ENCODE data around the gene AHDC1. TPM values are rescaled to one million over a fixed set of nuclear protein-coding genes. Genes with fewer than 3 reads are reported as not detected.
A peak's percentile ranks its signal among the peaks of the same experiment; 100 is the strongest.

Gene AHDC1
- total and polyA plus RNA-seq, 2 of the 13 experiments (the other 11 are each of a cell fraction or from before 2014, with no cell fraction given): 1.0 to 2.7 TPM

DNA sequence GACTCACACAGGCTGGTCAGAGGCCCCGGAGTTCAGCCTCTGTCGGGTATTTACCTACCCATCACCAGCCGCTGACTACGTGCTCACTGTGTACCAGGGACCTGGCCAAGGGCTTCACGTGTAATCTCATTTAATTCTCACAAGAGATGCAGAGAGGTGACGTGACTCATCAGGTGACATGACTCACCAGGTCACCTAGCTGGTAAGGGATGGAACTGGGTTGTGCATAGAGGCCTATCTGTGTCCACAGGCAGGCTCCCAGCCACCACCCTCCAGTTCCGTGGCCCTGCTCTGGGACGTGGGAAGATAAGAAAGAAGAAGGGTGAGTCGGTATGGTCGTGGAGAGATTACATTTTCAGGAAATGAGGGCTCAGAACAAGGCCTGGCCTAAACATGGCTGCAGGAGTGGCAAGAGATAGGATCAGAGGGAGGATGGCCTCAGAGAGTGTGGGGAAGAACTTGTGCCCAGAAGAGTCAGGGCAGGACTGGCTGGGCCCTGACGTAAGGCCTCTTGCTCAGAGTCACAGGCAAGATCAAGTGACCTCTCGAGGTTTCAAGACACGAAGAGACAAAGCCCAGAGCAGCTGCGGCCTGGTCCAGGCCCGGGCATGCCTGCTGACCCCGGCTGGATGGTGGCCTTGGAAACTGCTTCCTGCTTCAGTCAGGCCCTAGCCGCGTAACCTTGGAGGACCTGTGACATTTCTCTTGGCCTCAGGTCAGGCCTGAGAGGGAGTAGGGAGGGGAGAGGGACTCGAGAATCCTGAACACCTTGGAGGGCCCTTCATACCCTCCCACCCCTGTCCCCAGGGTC, 61.3 kb downstream of the AHDC1 start (continued):
- no peak for TF ChIP-seq RFX3 (CRISPR knock-in tag; IDR thresholded peaks at IDR 0.05)
- peak; percentile 71; the same call in 1 of the 2 replicates for TF ChIP-seq SRY (CRISPR knock-in tag; IDR thresholded peaks at IDR 0.05)
- peak; percentile 77 for TF ChIP-seq NRL (CRISPR knock-in tag; IDR thresholded peaks at IDR 0.05; ENCODE audit: borderline replicate concordance)
- TF ChIP-seq PAX8 (CRISPR knock-in tag; IDR thresholded peaks at IDR 0.05; ENCODE audit: borderline replicate concordance): no peak
- no peak for TF ChIP-seq ZNF629 (CRISPR knock-in tag; conservative IDR thresholded peaks at IDR 0.05)
- TF ChIP-seq NCOA2 (CRISPR knock-in tag; IDR thresholded peaks at IDR 0.05): no peak; the same call in 1 of the 2 replicates
- TF ChIP-seq, protein P1, sequence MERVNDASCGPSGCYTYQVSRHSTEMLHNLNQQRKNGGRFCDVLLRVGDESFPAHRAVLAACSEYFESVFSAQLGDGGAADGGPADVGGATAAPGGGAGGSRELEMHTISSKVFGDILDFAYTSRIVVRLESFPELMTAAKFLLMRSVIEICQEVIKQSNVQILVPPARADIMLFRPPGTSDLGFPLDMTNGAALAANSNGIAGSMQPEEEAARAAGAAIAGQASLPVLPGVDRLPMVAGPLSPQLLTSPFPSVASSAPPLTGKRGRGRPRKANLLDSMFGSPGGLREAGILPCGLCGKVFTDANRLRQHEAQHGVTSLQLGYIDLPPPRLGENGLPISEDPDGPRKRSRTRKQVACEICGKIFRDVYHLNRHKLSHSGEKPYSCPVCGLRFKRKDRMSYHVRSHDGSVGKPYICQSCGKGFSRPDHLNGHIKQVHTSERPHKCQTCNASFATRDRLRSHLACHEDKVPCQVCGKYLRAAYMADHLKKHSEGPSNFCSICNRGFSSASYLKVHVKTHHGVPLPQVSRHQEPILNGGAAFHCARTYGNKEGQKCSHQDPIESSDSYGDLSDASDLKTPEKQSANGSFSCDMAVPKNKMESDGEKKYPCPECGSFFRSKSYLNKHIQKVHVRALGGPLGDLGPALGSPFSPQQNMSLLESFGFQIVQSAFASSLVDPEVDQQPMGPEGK (CRISPR knock-in tag; IDR thresholded peaks at IDR 0.05): peak; percentile 24; the same call in 1 of the 2 replicates
- TF ChIP-seq NCOA5 (CRISPR knock-in tag; IDR thresholded peaks at IDR 0.05): no peak
- TF ChIP-seq ZNF570 (CRISPR knock-in tag; IDR thresholded peaks at IDR 0.05; ENCODE audit: borderline replicate concordance): no peak
- peak; percentile 68; the same call in 1 of the 2 replicates for TF ChIP-seq ZNF660 (CRISPR knock-in tag; IDR thresholded peaks at IDR 0.05; ENCODE audit: borderline replicate concordance, low read depth)
- no peak for TF ChIP-seq ZNF256 (CRISPR knock-in tag; conservative IDR thresholded peaks at IDR 0.05)
- TF ChIP-seq HOXA9 (CRISPR knock-in tag; IDR thresholded peaks at IDR 0.05; ENCODE audit: borderline replicate concordance): no peak
- TF ChIP-seq ZNF670 (CRISPR knock-in tag; IDR thresholded peaks at IDR 0.05; ENCODE audit: borderline replicate concordance): no peak
- TF ChIP-seq ZNF274 (CRISPR knock-in tag; IDR thresholded peaks at IDR 0.05): no peak
- TF ChIP-seq KAT8 (CRISPR knock-in tag; IDR thresholded peaks at IDR 0.05): peak; percentile 76
- no peak for TF ChIP-seq ZNF33A (CRISPR knock-in tag; IDR thresholded peaks at IDR 0.05; ENCODE audit: borderline replicate concordance)
- TF ChIP-seq SNAI1 (CRISPR knock-in tag; IDR thresholded peaks at IDR 0.05; ENCODE audit: borderline replicate concordance): no peak
- peak; percentile 44; the same call in 1 of the 2 replicates for TF ChIP-seq PITX1 (CRISPR knock-in tag; IDR thresholded peaks at IDR 0.05)
- TF ChIP-seq FOXO1 (CRISPR knock-in tag; IDR thresholded peaks at IDR 0.05): peak; percentile 57; the same call in 1 of the 2 replicates
- 0 out of 2 replicates have a peak, but pooled peaks have one; percentile 37 for TF ChIP-seq ZNF138 (CRISPR knock-in tag; IDR thresholded peaks at IDR 0.05; ENCODE audit: low read depth)
- no peak for TF ChIP-seq HNRNPLL (IDR thresholded peaks at IDR 0.05; ENCODE audit: low read depth, low read length, poor library complexity, severe bottlenecking)
- TF ChIP-seq, protein P2, sequence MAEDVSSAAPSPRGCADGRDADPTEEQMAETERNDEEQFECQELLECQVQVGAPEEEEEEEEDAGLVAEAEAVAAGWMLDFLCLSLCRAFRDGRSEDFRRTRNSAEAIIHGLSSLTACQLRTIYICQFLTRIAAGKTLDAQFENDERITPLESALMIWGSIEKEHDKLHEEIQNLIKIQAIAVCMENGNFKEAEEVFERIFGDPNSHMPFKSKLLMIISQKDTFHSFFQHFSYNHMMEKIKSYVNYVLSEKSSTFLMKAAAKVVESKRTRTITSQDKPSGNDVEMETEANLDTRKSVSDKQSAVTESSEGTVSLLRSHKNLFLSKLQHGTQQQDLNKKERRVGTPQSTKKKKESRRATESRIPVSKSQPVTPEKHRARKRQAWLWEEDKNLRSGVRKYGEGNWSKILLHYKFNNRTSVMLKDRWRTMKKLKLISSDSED (CRISPR knock-in tag; IDR thresholded peaks at IDR 0.05): no peak
- TF ChIP-seq, protein P3, sequence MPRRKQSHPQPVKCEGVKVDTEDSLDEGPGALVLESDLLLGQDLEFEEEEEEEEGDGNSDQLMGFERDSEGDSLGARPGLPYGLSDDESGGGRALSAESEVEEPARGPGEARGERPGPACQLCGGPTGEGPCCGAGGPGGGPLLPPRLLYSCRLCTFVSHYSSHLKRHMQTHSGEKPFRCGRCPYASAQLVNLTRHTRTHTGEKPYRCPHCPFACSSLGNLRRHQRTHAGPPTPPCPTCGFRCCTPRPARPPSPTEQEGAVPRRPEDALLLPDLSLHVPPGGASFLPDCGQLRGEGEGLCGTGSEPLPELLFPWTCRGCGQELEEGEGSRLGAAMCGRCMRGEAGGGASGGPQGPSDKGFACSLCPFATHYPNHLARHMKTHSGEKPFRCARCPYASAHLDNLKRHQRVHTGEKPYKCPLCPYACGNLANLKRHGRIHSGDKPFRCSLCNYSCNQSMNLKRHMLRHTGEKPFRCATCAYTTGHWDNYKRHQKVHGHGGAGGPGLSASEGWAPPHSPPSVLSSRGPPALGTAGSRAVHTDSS (CRISPR knock-in tag; conservative IDR thresholded peaks at IDR 0.05): no peak
- TF ChIP-seq SMAD9 (CRISPR knock-in tag; IDR thresholded peaks at IDR 0.05): 0 out of 2 replicates have a peak, but pooled peaks have one; percentile 52
- TF ChIP-seq ZNF598 (CRISPR knock-in tag; IDR thresholded peaks at IDR 0.05; ENCODE audit: borderline replicate concordance): peak; percentile 67; the same call in 1 of the 2 replicates
- peak; percentile 54; the same call in 1 of the 2 replicates for TF ChIP-seq RBFOX2 (IDR thresholded peaks at IDR 0.05; ENCODE audit: low read depth, low read length)

All from HepG2 (cell line).